GM12892 (cell line): ENCODE measurements around the gene CRYGA.

Source experiments
- POLR2A ChIP-seq: IDR thresholded peaks from 2 replicates; pipeline ENCODE4 v1.6.1; 2011; ENCODE audit warnings: low read depth, low read length, control low read depth
- TAF1 ChIP-seq: IDR thresholded peaks from 2 replicates; pipeline ENCODE4 v1.6.1; 2011; ENCODE audit warnings: low read depth, mild to moderate bottlenecking, control low read depth, low read length, borderline replicate concordance

- TF ChIP-seq POLR2A, result no peak
- no peak for TF ChIP-seq TAF1
Observed at GRCh38 chr2:208146006-208146405, 17.4 kb downstream of the CRYGA start, which contains the start of gene CRYGB.
